ENCODE data around the gene GUCY1B1.
"Not testable (repeated sequence)": the region's sequence is repeated elsewhere in the genome, so short reads cannot be mapped to it uniquely, and the experiment has no call there.

GUCY1B1 gene

DNA sequence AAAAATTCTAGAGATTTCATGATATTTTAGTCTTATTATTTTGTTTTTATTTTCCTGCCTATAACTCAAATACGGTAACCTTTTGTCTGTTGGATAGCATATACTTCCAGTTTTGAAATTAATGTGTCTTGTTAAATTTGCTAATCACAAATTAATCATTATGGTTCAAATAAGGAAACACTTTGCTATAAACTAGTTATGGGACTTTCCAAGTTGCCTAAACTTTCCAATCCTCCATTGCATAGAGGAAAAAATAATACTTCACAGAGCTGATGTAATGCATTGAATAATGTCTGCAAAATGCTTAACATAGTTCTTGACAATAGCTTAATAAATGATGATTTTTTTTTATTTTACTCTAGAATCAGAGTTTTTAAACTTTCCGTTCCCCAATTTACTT, 4.7 kb downstream of the GUCY1B1 start:
- no peak for DNase-seq

DNA sequence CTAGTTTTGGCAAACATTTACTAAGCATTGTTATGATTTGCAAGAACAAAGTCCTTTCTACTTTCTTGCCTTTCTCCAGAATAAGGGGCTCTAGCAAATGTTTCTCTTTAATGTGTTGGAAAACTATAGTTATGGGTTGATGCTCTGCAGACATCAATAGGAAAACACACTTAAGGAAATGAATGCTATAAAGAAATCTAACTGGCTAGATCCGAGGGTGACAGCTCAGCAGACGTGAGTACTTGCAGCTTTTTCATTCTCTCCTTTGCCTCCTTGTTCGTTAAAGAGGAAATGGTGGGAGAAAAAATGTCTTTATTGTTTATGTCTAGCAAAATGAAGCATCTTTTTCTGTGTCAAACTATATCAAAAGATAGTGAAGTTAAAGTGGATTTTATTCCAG, 6.3 kb downstream of the GUCY1B1 start:
- DNase-seq: no peak

DNA sequence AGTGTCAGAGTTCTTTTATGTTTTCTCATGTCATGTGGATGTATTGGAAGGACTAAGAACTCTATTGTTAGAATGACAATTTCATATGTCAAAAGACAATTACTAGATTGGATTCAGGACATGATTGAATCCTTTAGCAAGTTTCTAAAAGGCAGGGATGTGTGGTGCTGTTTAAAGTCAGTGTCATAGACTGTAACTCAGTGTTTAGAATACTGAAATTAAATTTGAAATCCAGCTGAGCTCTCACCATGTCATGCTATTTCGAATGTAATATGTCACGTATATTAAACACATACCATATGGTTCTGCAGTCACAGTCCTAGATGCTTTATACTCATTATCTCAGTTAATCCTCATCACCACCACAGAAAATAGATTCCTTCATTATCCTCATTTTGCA, 7.8 kb downstream of the GUCY1B1 start:
- DNase-seq: no peak

DNA sequence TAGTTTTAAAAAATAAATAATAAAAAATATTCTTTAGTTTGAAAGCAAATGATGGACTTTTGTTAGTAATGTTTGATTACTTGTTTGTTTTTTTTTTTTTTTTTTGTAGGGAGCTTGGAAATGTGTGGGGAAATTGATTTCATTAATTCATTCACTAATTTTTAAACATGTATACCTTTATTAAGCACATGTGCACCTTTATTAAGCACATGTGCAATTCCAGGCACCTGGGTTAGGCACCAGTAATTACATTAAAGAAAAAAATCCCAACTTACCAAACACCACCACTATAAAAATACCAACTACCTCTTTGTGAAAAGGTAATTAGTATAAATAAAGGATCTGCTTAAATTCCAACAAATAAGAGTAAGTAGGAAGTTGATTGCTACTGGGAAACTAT, 9.5 kb downstream of the GUCY1B1 start:
- DNase-seq: no peak

DNA sequence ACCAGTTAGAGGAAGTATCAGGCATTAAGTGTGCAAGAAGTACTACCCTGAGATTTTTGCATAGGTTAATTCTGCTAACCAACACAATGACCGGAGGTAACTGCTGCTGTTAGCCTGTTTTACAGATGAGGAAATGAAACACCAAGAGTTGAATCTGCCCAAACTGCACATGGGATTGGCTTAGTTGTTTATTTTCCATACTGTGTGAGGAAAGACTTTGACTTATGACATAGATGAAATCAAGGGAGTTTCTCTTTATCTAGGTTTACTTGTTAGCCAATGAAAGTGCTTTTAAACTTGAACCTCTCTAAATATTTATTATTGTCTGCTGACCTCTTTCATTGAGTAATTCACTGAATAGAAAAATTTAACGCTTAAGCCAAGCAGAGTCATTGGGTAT, 10.3 kb downstream of the GUCY1B1 start:
- DNase-seq: no peak

DNA sequence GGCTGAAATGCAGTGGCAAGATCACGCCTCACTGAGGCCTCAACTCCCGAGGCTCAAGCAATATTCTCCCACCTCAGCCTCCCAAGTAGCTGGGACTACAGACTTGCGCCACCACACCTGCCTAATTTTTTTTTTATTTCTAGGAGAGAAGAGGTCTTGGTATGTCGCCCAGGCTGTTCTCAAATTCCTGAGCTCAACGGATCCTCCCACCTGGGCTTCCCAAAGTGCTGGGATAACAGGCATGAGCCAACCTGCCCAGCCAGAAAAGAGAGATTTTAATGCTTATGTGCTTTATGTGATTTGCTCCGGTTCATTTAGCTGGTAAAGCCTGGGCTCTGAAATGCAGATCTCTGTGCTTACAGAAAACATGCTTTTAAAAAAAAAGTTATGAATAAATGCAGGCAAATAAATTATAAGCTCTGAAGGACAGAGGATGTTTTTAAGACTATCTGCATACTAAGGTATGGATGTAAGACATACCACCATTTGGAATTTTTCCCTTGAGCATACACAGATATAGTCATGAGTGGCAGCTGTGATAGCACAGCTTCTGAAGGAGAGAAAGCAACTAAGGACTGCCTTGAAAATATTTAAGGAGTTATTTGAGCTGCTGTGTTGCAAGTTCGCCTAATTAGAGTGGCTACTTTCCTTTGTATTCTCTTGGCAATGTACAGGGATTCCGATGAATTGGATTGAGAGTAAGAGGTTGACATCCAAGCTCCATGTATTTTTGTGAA, 13.8 kb downstream of the GUCY1B1 start:
- no peak for DNase-seq

DNA sequence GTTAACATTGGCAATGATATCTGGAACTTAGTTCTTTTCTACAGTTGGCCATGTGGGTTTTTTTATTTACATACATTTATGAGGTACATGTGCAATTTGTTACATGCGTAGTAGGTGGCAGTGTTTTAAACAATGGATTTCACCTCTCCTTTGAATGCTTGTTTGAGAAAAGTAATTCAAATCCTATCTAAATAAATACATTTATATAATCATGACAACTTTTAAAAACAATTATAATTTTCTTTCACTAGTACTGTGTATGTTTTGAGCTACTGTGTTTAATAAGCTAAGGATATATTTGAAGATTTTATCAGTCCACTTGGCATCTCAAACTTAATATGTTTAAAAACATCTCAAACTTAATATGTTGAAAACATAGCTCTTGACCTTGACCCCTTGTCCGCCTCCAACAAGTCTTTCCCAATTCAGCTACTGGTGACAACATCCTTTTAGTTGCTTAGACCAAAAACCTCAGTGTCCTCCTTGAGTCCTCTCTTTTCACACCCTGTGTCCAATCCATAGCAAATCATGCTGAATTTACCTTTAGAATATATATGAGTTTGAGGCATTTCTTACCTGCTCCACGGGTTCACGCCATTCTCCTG, 14.5 kb downstream of the GUCY1B1 start:
- no peak for DNase-seq

DNA sequence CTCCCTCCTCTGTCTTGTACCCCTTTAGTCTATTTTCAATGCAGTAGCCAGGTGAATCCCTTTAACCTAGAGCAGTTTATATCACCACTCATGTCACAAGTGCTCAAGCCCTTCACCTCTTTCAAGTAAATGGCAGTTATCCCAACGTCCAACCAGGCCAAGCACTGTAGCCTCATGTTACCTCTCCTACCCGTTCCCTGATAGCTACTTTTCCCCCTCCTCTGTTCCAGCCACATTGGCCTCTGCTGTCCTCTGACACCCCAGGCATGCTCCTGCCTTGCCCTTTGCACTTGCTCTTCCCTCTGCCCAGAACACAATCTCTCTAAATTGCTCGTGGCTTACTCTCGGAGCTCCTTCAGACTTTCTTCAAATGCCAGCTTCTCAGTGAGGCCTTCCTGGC, 15.2 kb downstream of the GUCY1B1 start:
- no peak for DNase-seq

DNA sequence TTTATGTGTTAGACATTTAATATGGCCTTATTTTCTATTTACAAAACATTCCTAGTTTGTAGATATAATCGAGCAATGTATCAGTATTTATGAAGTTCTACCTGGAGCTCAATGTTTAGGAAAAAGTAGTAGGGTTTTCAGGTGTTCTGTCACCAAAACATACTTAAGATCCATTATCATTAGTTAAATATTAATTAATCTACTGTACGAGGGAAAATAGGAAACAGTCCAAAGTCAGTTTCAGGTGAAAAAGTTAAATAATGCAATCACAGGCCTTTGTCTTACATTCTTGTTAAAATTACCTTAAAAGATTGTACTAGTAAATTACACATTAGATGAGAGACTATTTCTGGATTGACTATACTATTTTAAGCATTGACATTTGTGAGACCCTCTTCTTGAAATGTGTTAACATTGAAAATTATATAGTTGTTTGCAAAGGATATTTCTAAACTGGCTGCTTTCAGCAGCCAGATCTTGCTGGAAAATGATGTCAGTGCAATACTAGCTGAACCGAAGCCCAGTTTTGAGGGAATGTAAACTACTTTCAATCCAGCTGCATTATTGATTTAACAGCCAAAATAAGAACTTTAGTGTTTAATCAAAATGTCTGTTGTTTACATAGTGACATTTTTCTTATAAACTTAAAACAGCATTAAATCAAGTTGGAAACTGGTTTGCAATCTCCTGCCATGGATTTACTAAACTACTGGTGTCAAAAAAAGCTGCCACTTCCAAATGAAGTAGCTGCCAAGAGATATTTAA, 19.3 kb downstream of the GUCY1B1 start:
- DNase-seq: no peak

DNA sequence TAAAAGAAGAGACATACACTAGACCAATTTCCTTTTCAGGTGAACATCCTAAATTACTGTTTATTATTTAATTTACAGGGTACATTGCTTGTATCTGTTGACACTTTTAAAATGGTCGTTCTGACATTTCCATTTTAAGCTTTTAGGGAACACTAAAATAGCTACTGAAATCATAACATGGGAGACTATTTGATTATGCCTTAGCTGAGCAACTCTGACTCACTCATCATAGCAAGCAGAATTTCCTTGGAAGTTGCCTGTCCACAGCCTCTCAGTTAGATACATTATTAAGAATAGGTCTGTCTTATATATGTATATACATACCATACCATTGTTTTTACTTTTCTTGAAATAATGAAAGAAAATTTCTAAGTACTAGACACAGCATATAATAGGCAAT, 22.0 kb downstream of the GUCY1B1 start:
- no peak for DNase-seq

DNA sequence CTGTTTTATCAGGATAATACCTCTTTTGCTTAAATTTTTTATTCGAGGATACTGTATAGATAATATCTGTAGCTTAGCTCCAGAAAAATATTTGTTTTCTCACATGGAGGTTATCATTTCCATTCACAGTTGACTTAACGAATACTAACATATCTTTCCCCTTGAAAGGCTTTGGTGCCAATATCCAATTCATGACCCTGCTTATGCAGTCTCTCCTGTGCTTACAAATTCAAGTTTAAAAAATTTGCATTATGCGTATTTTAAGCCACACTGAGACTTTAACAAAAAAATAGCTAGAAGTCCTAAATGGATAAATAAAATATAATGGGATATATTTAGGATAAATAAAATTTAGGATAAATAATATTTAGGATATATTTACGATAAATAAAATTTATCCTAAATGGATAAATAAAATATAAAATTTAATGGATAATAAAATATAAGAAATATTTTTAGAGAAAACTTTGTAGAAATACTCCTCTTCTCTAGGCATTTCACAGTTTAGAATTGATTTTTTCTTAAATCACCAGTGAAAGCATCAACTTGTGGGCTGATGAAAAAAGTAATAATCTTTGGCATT, 22.5 kb downstream of the GUCY1B1 start:
- no peak for DNase-seq

DNA sequence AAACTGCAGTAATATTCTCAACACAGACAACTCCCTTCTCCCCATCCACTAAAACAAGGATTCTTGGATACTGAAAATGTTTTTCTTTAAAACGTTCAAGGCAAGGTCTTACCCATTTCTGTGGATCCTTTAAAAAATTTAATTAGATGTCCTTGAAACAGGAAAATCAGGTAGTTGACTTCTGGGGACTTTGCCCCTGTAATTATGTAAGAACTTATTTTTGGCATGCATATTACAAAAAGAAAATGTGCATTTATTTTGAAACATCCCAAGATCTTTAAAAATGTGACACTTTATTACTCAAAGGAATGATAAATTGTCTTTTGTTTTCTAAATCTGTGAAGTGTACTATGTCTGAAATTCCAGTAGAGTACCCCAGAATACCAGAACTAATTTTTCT, 25.8 kb downstream of the GUCY1B1 start:
- DNase-seq: no peak

DNA sequence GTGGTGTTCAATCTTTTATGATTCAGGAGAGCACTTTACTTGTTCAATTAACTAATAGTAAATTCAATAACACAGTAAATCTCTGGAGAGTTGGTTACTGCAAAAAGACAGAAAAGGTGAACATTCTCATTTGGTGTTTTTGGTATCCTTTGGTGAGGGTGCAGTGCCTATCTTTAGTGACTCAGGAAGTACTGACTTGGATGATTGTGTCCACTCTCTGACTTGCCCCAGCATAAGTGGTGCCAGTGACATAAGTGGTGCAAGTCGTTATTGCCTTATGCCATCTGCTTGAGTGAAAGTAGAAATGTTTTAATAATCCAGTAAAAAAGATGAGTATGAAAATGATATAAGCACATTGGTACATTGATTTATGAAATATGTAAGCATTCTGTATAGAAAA, 27.0 kb downstream of the GUCY1B1 start:
- no peak for DNase-seq

DNA sequence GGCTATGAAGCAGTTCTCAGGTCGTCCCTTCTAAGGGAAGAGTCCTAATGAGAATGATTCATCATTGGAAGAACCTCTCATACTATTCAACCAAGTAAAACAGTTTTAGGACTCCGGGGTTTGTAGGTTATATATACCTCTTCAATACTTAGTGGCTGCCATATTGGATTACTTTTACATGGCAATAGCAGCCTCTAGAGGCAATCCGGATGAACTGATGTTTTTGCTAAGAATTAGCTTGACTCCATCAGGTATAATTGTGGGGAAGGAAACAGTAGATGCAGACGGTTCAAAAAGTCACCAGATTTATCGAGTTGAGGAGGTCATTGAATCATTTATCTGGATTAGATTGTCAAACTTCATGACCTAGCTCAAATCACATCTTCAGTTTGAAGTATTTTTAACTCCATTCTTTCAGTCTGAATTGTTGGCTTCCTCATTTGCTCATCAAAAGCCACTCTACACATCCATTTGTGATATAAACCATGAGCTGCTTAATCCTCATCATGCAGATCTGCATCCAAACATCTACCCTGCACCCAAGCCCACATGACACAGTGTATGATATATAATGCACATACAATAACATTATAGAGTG, 28.4 kb downstream of the GUCY1B1 start:
- DNase-seq: peak; percentile 53

DNA sequence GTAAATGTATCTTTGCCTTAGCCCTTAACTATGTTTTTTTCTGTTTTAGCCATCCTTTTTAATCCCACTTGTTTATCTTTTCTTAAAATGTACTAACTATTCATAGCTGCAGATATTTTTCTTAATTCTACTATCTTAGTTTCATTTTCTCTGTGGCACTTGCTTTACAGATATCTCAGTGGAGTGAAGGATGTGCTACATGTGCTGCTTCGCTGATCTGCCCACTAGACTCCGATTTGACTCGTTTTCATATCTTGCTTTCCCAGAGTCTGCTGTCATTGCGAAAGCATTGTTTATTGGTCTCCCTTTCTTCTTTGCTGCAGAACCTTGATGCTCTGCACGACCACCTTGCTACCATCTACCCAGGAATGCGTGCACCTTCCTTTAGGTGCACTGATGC, 30.6 kb downstream of the GUCY1B1 start:
- DNase-seq: no peak

DNA sequence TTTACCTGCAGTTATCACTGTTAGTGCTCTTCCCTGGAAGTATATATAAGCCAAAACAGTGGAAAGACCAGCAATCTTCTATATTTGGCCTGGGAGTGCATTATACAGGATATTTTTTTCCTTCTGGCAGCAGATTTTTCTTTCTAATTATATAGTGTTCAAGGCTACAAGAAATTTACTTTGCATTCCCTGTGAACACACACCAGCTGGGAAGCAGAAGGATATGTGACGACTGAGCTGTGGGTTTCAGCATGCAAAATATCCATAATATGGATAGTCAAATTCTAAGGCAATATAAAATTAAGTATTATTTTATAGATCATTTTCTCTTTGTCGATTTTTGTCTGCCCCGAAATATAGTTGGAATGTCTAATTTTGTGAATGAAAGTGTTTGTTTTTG, 31.2 kb downstream of the GUCY1B1 start:
- no peak for DNase-seq

DNA sequence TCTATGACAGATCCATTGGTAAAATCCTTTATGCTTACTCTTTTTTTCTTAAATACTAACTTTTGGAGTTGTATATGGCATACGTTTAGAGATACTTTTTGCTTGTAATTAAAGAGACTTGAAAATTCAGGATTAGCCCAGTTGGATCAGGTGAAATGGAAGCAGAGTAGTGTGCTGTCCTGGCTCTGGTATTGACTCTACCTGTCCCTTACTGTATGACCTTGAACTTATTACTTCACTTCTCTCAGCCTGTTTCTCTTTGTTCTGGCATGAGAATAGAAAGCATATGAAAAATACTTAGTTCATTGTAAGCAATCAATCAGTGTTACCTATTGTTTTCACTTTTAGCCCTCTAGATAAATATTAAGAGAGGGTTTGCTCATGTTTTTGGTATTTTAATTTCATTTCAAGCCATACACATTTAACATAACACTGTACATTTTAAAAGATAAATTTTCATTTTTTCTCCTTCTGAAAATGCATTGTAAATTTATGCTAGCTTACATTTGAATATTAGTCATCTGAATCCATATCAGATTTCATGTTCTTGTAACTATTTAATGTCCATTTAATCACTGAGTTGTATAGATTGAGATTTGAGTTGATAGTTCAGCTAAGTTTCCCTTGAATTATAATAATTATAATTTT, 35.9 kb downstream of the GUCY1B1 start:
- DNase-seq: no peak

DNA sequence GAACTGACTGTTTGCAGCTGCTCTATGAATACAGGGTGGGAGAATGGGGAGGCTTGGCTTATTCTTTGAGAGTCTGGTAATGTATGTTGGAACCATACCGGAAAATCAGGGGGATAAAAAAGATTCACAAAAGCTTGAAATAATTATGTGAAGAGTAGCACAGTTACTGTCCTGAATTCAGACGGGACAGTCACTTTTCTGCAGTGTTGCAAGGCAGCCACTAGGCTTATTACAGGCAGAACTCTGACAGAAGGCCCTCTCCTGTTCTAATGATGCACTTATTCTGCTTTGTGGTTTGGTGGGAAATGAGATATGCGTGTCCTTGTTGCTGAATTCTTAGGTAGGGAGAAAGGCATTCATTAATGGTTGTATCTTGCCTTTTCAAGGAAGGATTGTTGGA, 37.2 kb downstream of the GUCY1B1 start:
- no peak for DNase-seq

DNA sequence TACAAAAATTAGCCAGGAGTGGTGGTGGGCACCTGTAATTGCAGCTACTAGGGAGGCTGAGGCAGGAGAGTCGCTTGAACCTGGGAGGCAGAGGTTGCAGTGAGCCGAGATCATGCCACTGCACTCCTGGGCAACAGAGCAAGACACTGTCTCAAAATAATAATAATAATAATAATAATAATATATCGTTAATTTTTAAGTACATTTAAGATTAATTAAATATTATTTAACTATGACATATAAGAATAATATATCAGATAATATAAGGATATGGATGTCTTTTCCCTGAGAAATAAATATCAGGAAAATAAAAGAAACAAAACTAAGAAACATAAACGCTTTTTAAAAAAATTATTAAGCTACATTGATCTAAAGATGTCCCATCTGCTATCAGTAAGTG, 38.8 kb downstream of the GUCY1B1 start:
- DNase-seq: not testable (repeated sequence)

DNA sequence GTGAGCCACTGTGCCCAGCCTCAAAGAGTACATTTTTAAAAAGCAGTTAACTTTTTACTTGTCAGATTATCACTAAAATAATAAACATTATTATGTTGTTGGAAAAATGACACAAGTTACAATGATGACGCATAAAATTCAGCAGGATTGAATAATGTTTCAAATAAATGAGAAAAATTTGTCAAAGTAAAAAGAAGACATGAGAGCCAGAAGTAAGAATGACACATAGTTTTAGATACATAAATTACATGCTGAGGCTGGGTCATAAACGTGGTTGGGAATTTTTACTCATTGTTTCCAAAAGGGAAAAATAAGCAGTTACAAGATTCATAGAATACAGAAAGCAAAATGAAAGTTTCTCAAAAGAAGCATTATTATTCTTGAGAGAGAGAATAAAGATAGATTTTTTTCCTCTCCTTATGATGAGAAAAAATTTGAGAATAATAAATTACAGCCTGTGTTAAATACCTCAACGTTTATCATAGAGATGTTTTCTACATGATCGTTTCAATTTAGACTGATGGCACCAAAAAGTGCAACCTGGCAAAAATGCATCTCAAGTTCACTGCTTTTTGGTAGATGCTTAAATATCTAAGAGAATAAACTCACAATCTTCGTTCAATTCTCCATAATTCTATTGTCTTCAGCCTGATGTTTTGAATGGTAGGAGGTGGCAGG, 40.4 kb downstream of the GUCY1B1 start:
- no peak for DNase-seq

DNA sequence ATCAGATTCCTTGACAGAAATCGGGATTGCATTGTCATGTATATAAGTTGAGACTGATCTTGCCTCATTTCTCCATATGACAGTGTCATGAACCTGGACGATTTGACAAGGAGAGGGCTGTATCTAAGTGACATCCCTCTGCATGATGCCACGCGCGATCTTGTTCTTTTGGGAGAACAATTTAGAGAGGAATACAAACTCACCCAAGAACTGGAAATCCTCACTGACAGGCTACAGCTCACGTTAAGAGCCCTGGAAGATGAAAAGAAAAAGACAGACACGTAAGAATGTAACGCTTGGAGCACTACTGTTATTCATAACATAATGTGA, 40.9 kb downstream of the GUCY1B1 start:
- DNase-seq: no peak

DNA sequence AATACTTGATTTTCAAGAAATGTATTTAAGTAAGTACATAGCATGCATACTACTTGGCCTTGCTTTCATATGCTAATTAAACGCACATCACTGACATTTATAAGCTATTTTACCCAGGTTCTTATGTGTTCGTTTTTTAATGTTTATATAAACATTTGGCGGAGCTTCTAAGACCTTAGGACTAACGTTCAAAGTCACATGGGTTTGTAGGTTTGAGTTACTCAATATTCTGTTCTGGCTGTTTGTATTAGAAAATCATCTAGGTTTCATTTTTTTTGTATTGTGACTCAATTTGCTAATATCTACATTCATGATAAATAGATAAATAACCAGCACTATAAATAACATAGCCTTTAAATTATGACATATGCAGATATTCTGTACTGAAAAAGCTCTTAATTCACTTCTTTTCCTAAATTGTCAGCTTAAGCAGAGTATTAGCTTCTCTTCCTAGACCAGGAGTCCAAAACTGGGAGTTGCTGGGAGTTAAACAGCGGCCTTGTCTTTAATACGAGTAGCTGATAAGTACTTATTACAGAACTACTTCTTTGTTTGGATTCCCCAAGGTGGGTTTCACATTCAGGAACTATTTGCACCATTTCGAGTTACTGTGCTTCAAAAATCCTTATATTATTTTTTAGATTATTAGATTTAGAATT, 42.0 kb downstream of the GUCY1B1 start:
- DNase-seq: no peak
